ENCODE measurements around the gene COL18A1.
"Not testable (repeated sequence)": the region's sequence is repeated elsewhere in the genome, so short reads cannot be mapped to it uniquely, and the experiment has no call there.

The COL18A1 gene

GRCh38 chr21:45358711-45359310, 46.2 kb upstream of the COL18A1 start:
- TF ChIP-seq NFRKB (IDR thresholded peaks at IDR 0.05) = no peak
- TF ChIP-seq ARNT (IDR thresholded peaks at IDR 0.05) = no peak
- TF ChIP-seq SP1 (IDR thresholded peaks at IDR 0.05) = no peak
- TF ChIP-seq LEF1 (IDR thresholded peaks at IDR 0.05; ENCODE audit: borderline replicate concordance) = no peak
- no peak for TF ChIP-seq L3MBTL2 (conservative IDR thresholded peaks at IDR 0.05)
- no peak for TF ChIP-seq PKNOX1 (IDR thresholded peaks at IDR 0.05)
- TF ChIP-seq TARDBP (IDR thresholded peaks at IDR 0.05) = no peak
- TF ChIP-seq FOXK2 (IDR thresholded peaks at IDR 0.05) = no peak
- TF ChIP-seq ELF4 (IDR thresholded peaks at IDR 0.05) = no peak
- TF ChIP-seq CTBP1 (IDR thresholded peaks at IDR 0.05; ENCODE audit: borderline replicate concordance) = no peak
- TF ChIP-seq ZNF384 (IDR thresholded peaks at IDR 0.05) = no peak
- no peak for TF ChIP-seq FOXA1 (IDR thresholded peaks at IDR 0.05)
- TF ChIP-seq HDGF (IDR thresholded peaks at IDR 0.05; ENCODE audit: borderline replicate concordance) = no peak
- no peak for TF ChIP-seq SUZ12 (IDR thresholded peaks at IDR 0.05)
- TF ChIP-seq FOXM1 (IDR thresholded peaks at IDR 0.05; ENCODE audit: borderline replicate concordance) = no peak
- no peak for TF ChIP-seq BHLHE40 (IDR thresholded peaks at IDR 0.05; ENCODE audit: borderline replicate concordance)
- POLR2A ChIA-PET = no interaction called here
- no peak for DNase-seq (ENCODE audit: extremely low spot score)
- CTCF ChIA-PET = no interaction called here

- no peak for TF ChIP-seq FOXA1 (IDR thresholded peaks at IDR 0.05)
- no peak for TF ChIP-seq CTBP1 (IDR thresholded peaks at IDR 0.05; ENCODE audit: borderline replicate concordance)
- TF ChIP-seq L3MBTL2 (conservative IDR thresholded peaks at IDR 0.05) = no peak
- TF ChIP-seq TARDBP (IDR thresholded peaks at IDR 0.05) = no peak
- TF ChIP-seq ARNT (IDR thresholded peaks at IDR 0.05) = no peak
- no peak for TF ChIP-seq FOXM1 (IDR thresholded peaks at IDR 0.05; ENCODE audit: borderline replicate concordance)
- TF ChIP-seq FOXK2 (IDR thresholded peaks at IDR 0.05) = no peak
- no peak for TF ChIP-seq SP1 (IDR thresholded peaks at IDR 0.05)
- DNase-seq (ENCODE audit: extremely low spot score) = no peak
- ChIA-PET CTCF (no interaction called here), POLR2A (no interaction called here)
These were observed 45.3 kb upstream of the COL18A1 start for GRCh38 chr21:45359451-45360217.

- no peak for DNase-seq (ENCODE audit: extremely low spot score)
- POLR2A ChIA-PET = no interaction called here
- CTCF ChIA-PET = interaction anchor here (1.0 kb wide), 1 partner anchor 45 kb away, joined by 3 read pairs; no protein-coding TSS in a partner anchor
- TF ChIP-seq PKNOX1 (IDR thresholded peaks at IDR 0.05) (no peak), L3MBTL2 (conservative IDR thresholded peaks at IDR 0.05) (no peak), SP1 (IDR thresholded peaks at IDR 0.05) (no peak), FOXA1 (IDR thresholded peaks at IDR 0.05) (no peak), BHLHE40 (IDR thresholded peaks at IDR 0.05; ENCODE audit: borderline replicate concordance) (no peak), SUZ12 (IDR thresholded peaks at IDR 0.05) (no peak), TARDBP (IDR thresholded peaks at IDR 0.05) (no peak), ELF4 (IDR thresholded peaks at IDR 0.05) (no peak), NFRKB (IDR thresholded peaks at IDR 0.05) (no peak), FOXM1 (IDR thresholded peaks at IDR 0.05; ENCODE audit: borderline replicate concordance) (no peak), ZNF384 (IDR thresholded peaks at IDR 0.05) (no peak)
These were observed 43.6 kb upstream of the COL18A1 start for GRCh38 chr21:45361033-45361997.

GRCh38 chr21:45362077-45362747, 42.8 kb upstream of the COL18A1 start:
- TF ChIP-seq NFRKB (IDR thresholded peaks at IDR 0.05) (no peak), ZNF384 (IDR thresholded peaks at IDR 0.05) (no peak), FOXM1 (IDR thresholded peaks at IDR 0.05; ENCODE audit: borderline replicate concordance) (no peak), PKNOX1 (IDR thresholded peaks at IDR 0.05) (no peak), LEF1 (IDR thresholded peaks at IDR 0.05; ENCODE audit: borderline replicate concordance) (no peak), FOXK2 (IDR thresholded peaks at IDR 0.05) (no peak), HDGF (IDR thresholded peaks at IDR 0.05; ENCODE audit: borderline replicate concordance) (no peak), TARDBP (IDR thresholded peaks at IDR 0.05) (no peak), BHLHE40 (IDR thresholded peaks at IDR 0.05; ENCODE audit: borderline replicate concordance) (no peak), L3MBTL2 (conservative IDR thresholded peaks at IDR 0.05) (no peak), ARNT (IDR thresholded peaks at IDR 0.05) (no peak), SP1 (IDR thresholded peaks at IDR 0.05) (no peak), ELF4 (IDR thresholded peaks at IDR 0.05) (no peak), SUZ12 (IDR thresholded peaks at IDR 0.05) (no peak), CTBP1 (IDR thresholded peaks at IDR 0.05; ENCODE audit: borderline replicate concordance) (no peak), FOXA1 (IDR thresholded peaks at IDR 0.05) (no peak)
- ChIA-PET CTCF (interaction anchor here (1.0 kb wide), 1 partner anchor 44 kb away, joined by 3 read pairs; no protein-coding TSS in a partner anchor), POLR2A (no interaction called here)
- no peak for DNase-seq (ENCODE audit: extremely low spot score)

- TF ChIP-seq FOXK2 (IDR thresholded peaks at IDR 0.05) (no peak), ARNT (IDR thresholded peaks at IDR 0.05) (no peak), TARDBP (IDR thresholded peaks at IDR 0.05) (no peak), L3MBTL2 (conservative IDR thresholded peaks at IDR 0.05) (no peak), HDGF (IDR thresholded peaks at IDR 0.05; ENCODE audit: borderline replicate concordance) (no peak)
- POLR2A ChIA-PET = no interaction called here
- CTCF ChIA-PET = interaction anchor here (1.0 kb wide), 1 partner anchor 44 kb away, joined by 3 read pairs; no protein-coding TSS in a partner anchor
- no peak for DNase-seq (ENCODE audit: extremely low spot score)
These were observed 42.2 kb upstream of the COL18A1 start for GRCh38 chr21:45362748-45363145.

- POLR2A ChIA-PET; DNase-seq (ENCODE audit: extremely low spot score); CTCF ChIA-PET: not testable (repeated sequence)
These were observed 41.7 kb upstream of the COL18A1 start for GRCh38 chr21:45363272-45363671.

Measured in HEK293T (cell line).